HUES6 (cell line): ENCODE data around the gene ARMC8.

Experiments
- H3K27ac ChIP-seq: 2 replicates; pipeline ENCODE4 v1.7.0; 2013; ENCODE audit warnings: low read depth, mild to moderate bottlenecking, low read length, inconsistent platforms
- H3K27me3 ChIP-seq: 2 replicates; pipeline ENCODE4 v1.6.1; 2013; ENCODE audit warnings: low read length; ENCODE audit not compliant: control insufficient read depth, insufficient read depth
- H3K36me3 ChIP-seq: 2 replicates; pipeline ENCODE4 v1.6.1; 2013; ENCODE audit warnings: low read length; ENCODE audit not compliant: control insufficient read depth, insufficient read depth
- H3K4me1 ChIP-seq: 2 replicates; pipeline ENCODE4 v1.6.1; 2013; ENCODE audit warnings: low read length; ENCODE audit not compliant: control insufficient read depth, insufficient read depth
- H3K4me3 ChIP-seq: 2 replicates; pipeline ENCODE4 v1.5.1; 2013; ENCODE audit warnings: low read depth, low read length
- H3K9ac ChIP-seq: one replicate; pipeline ENCODE4 v1.6.1; 2013; ENCODE audit warnings: mild to moderate bottlenecking, low read length
- H3K9me3 ChIP-seq: 2 replicates; pipeline ENCODE4 v1.6.1; 2013; ENCODE audit warnings: low read depth, low read length; ENCODE audit not compliant: control insufficient read depth, insufficient read depth

Gene ARMC8

DNA sequence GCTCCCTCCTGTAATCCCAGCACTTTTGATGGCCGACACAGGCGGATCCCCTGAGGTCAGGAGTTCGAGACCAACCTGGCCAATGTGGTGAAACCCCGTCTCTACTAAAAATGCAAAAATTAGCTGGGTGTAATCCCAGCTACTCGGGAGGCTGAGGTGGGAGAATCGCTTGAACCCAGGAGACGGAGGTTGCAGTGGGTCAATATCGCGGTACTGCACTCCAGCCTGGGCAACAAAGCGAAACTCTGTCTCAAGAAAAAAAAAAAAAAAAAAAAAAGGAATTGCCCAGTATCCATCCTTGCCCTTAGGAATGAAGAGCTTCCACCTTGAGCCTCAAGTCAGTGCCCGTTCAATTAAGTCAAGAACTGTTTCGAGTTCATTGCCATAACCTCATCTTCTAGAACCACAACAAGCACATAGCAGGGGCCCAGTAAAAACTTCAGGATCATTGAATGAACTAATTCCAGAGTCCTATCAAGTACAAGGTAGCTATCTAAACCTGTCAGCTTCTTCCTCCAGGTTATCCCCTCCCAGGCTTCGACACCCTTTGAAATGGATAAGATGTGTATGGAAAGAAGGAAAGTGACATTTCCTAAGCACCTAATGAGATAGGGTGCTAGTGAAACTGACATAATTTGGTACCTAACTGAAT is 13.2 kb upstream of the ARMC8 start:
- H3K9me3 ChIP-seq: no peaks in the 10 kb centered on the region
- H3K27me3 ChIP-seq: no peaks in the 10 kb centered on the region
- peak overlapping the region; percentile 91; the same call in 1 of the 2 replicates for H3K27ac ChIP-seq
- H3K4me1 ChIP-seq: no peaks in the 10 kb centered on the region
- peak overlapping the region; percentile 99 for H3K4me3 ChIP-seq
- peaks cover 30% of the 10 kb centered on the region for H3K36me3 ChIP-seq
- H3K9ac ChIP-seq: peak overlapping the region; percentile 97

DNA sequence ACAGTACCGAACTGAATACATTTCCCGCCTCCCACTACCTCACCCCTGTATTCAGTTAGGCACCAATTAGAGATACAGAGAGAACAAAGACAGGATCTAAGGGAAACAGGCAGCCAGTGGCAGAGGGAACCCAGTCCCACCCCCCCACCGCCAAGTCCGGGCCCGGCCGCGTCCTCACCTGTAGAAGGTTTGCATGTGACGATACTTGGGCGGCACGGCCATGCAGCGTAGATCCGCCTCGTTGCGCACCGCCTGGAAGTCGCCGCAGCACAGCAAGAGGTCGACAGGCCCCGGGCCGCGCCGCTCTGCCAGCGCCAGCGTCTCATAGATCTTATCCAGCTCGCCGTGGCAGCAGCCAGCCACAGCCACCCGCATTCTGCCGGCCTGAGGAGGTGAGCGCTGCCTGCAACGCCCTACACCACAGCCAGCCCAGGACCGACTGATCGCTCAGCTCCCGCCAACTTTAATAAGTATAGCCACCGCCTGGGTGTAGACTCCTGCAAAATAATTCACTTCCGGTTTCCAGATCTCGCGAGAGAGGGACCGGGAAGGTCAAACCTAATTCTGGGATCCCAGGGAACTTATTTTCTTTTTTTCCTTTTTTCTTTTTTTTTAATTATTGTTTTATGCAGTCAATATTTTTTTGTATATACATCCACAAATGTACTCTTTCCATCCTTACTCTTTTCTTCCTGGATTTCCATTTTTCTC is 12.5 kb upstream of the ARMC8 start, which contains the start of gene DBR1:
Gene DBR1 (minus strand): TSS at position 501 of the 711 bp plus-strand sequence. CDS start 126 bp downstream, at position 375.
- H3K4me1 ChIP-seq: no peaks in the 10 kb centered on the region

DNA sequence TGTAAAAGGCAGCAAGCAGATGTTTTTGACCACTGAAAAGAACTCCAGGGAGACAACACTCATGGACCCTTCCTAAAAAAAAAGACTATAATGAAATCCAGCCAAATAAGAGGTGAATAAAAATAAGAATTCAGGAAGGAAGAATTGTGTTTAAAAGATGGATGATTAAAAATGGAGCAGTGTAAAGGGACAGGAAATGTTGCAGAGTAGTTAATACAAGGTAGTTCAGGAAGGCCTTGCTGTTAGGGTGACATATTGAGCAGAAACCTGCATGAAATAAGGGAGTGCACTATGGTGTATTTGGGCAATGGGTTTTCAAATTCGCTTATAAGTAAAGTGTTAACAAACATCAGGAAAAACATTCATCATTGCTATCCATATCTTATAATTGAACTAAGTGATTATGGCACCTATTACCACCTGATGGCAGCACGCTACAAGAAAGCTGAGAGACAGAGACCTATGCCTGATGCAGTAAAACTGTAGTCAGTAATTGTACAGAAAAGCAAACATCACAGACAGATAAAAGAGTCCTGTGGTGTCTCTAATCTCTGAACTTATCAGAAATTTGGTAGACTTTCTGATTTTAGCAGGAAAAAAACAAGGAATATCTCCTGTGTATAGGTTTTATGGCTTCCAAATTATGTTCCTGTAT is 6.6 kb upstream of the ARMC8 start:
- Histone ChIP-seq H3K9ac (no peak overlapping the region), H3K36me3 (no peaks in the 10 kb centered on the region), H3K27me3 (peaks cover 2% of the 10 kb centered on the region; the same call in 1 of the 2 replicates)

More for the DNA sequence above, 12.5 kb upstream of the ARMC8 start, which contains the start of gene DBR1:
- no peaks in the 10 kb centered on the region for H3K9me3 ChIP-seq
- no peaks in the 10 kb centered on the region for H3K27me3 ChIP-seq
- H3K36me3 ChIP-seq: peaks cover 25% of the 10 kb centered on the region
- H3K4me3 ChIP-seq: peak within 1 kb of the TSS; percentile 99
- H3K27ac ChIP-seq: peak within 1 kb of the TSS; percentile 91
- peak within 1 kb of the TSS; percentile 97 for H3K9ac ChIP-seq

DNA sequence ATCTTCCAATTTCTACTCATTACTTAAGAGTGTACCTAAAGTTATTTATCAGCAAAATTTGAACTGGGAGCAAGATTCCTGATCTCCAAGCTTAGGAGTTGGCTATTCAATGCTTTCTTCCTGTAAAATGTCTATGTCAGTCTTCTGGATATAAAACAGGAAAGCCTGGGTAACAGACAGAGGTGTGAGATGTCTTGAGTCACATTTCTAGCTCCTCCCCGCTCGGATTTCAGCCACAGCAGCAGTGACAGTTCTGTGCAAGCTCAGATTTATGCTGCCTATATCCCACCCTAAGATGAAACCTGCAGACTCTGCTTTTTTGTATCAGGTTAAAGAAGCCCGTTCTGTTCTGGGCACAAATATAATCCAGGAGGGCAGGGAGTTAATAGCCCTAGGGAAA is 2.1 kb upstream of the ARMC8 start:
- Histone ChIP-seq H3K27me3 (peaks cover 10% of the 10 kb centered on the region; the same call in 1 of the 2 replicates), H3K27ac (no peak overlapping the region), H3K9ac (no peak overlapping the region), H3K36me3 (peaks cover 6% of the 10 kb centered on the region; the same call in 1 of the 2 replicates), H3K9me3 (no peaks in the 10 kb centered on the region), H3K4me1 (0 out of 2 replicates have a peak, but pooled peaks cover 4% of the 10 kb centered on the region), H3K4me3 (no peak overlapping the region)

More for the DNA sequence above, 6.6 kb upstream of the ARMC8 start:
- no peak overlapping the region for H3K27ac ChIP-seq
- no peaks in the 10 kb centered on the region for H3K4me1 ChIP-seq
- no peak overlapping the region for H3K4me3 ChIP-seq
- H3K9me3 ChIP-seq: no peaks in the 10 kb centered on the region

DNA sequence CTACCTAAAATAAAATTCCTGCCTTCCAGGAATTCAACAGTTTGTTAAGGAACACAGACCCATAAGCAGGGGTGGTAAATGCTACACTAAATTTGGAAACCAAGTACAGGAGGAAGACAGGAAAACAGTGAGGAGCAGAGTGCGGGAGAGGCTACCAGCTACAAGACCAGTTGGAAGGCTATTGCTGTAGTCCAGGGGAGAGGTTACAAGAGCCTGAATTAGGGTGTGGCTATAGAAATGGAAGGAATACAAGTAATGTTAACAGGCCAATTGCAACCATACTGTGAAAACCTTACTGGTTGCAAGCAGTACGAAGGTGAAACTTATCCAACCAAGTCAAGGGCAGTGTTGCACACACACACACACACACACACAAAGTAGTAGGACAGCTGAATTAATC is 880 bp upstream of the ARMC8 start:
- H3K9me3 ChIP-seq: no peaks in the 10 kb centered on the region
- no peak overlapping the region for H3K27ac ChIP-seq
- H3K9ac ChIP-seq: no peak overlapping the region
- peak overlapping the region; percentile 82 for H3K4me3 ChIP-seq
- 0 out of 2 replicates have a peak, but pooled peaks cover 4% of the 10 kb centered on the region for H3K4me1 ChIP-seq
- peaks cover 10% of the 10 kb centered on the region; the same call in 1 of the 2 replicates for H3K27me3 ChIP-seq
- peaks cover 14% of the 10 kb centered on the region for H3K36me3 ChIP-seq

DNA sequence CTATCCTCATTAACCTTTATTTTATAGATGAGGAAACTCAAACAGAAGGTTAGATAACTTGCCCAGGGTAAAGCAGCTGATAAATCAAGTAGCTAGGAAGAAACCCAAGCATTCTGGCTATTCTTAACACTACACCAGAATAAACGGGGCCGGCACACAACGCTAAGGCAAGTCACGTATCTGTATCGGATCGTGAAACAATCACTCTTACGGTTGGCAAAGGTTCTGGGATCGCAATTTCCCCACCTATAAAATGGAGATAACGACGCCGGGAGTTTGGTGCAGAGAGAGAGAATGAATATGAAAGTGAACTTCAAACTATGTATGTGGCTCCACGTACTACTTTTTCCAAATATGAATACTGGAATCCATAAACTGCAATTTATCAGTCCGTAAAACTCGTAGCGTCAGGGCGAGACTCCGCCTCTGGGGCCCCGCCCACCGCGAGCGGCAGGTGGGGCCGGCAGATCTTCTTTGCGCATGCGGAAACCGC is 252 bp upstream of the ARMC8 start:
- H3K4me3 ChIP-seq: peak overlapping the region; percentile 82
- H3K27ac ChIP-seq: peak overlapping the region; percentile 95
- no peaks in the 10 kb centered on the region for H3K9me3 ChIP-seq
- H3K9ac ChIP-seq: peak overlapping the region; percentile 99
- peaks cover 10% of the 10 kb centered on the region; the same call in 1 of the 2 replicates for H3K27me3 ChIP-seq
- H3K4me1 ChIP-seq: 0 out of 2 replicates have a peak, but pooled peaks cover 4% of the 10 kb centered on the region
- peaks cover 20% of the 10 kb centered on the region for H3K36me3 ChIP-seq

DNA sequence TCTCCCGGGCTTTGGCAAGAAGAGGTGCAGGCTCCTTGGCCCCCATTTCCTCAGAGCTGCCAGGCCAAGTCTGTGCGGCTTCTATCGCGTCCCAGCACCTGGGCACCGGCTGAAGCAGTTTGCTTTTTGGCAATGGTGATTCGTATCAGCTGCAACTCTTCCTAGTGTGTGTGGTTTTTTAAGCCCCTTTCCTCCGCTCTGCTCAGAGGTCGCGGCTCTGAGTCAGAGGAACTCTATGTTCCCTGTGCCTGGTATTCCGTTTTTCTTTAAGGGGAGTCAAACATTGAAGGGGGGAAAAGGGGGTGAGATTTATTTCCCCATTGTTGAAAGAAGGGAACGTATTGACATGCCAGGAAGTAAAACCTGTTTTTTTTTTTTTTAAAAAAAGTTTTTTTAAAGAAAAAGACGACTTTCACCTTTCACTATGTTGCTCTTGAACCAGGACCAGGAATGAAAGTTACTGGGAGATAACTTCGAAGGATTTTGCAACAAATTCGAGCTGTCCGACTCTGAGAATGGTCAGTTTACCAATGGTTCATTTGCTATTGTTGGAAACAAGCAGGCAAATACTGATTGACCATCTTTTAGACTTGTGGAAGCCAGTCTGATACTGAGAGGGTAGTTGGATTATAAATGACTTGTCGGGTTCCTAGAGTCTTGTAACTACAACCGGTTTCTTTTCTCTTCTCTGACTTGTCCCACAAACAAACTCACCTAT is 1.1 kb downstream of the ARMC8 start:
- peaks cover 25% of the 10 kb centered on the region for H3K36me3 ChIP-seq
- peak overlapping the region; percentile 99 for H3K9ac ChIP-seq
- no peaks in the 10 kb centered on the region for H3K9me3 ChIP-seq
- H3K4me1 ChIP-seq: 0 out of 2 replicates have a peak, but pooled peaks cover 4% of the 10 kb centered on the region
- H3K27me3 ChIP-seq: peaks cover 10% of the 10 kb centered on the region; the same call in 1 of the 2 replicates
- peak overlapping the region; percentile 95; the same call in 1 of the 2 replicates for H3K27ac ChIP-seq
- H3K4me3 ChIP-seq: peak overlapping the region; percentile 82

DNA sequence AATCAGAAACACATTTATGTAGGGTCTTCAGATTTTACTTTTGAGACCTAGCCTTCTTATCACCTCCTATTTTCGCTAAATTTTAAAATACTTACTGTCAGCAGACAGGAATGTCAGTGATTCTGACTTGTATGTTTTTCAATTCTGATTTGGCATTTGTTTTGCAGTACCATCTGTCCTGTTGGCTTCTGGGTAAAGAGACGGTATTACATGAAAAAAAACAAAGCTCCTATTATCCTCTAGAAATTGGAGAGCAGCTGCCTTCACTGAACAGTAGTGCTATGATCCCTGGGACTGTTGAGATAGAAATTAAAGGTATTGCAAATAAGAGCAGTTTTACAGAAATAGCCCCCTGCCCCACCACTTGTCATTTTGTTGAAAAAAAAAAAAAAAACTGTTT is 8.4 kb downstream of the ARMC8 start:
- no peak overlapping the region for H3K27ac ChIP-seq

DNA sequence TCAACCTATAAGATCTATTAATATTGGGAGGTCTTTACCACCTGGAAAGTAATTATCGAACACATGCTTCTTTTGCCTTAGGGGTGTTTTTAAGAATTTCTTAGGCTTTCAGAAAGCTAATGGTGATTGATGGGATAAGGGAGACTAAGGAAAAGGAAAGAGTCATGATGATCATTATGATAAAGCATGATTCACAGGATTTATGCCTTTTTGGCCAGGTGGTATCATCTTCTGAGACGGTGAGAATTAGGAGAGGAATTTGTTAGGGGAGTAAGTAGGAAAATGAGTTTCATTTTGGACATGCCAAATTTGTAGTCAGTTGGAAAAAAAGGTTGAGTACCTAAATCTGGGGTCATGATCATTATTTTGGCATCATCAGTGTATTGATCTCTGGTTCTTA is 8.9 kb downstream of the ARMC8 start:
- Histone ChIP-seq H3K27ac (no peak overlapping the region), H3K9ac (no peak overlapping the region), H3K4me1 (no peaks in the 10 kb centered on the region), H3K9me3 (no peaks in the 10 kb centered on the region), H3K36me3 (peaks cover 13% of the 10 kb centered on the region), H3K4me3 (no peak overlapping the region), H3K27me3 (no peaks in the 10 kb centered on the region)

More for the DNA sequence above, 8.4 kb downstream of the ARMC8 start:
- H3K36me3 ChIP-seq: peaks cover 19% of the 10 kb centered on the region
- H3K27me3 ChIP-seq: no peaks in the 10 kb centered on the region
- H3K4me1 ChIP-seq: no peaks in the 10 kb centered on the region
- no peak overlapping the region for H3K9ac ChIP-seq
- no peaks in the 10 kb centered on the region for H3K9me3 ChIP-seq
- H3K4me3 ChIP-seq: no peak overlapping the region

DNA sequence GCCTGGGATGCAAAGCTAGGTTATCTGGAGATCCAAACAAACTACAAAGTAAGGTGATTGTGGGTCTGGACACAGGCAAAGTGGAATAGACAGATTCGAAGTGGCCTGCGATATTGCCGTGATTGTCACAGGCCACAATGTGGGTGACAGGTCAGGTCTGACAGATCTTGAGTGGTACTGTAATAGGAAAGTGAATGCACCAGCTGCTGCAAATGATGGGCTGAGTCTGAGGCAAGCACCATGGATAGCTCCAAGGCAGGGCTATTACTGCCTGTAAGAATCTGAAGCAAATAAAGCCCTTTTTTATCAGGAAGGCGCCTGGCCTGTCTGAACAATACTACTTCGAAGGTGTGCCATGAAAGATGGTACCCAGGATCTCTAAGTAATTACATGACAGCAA is 10.0 kb downstream of the ARMC8 start:
- Histone ChIP-seq H3K9me3 (no peaks in the 10 kb centered on the region), H3K4me1 (no peaks in the 10 kb centered on the region), H3K27ac (no peak overlapping the region), H3K4me3 (no peak overlapping the region), H3K36me3 (peaks cover 4% of the 10 kb centered on the region), H3K9ac (no peak overlapping the region), H3K27me3 (no peaks in the 10 kb centered on the region)
